IMR-90 (cell line): ENCODE results near the gene FBXL19. TPM values are rescaled to one million over a fixed set of nuclear protein-coding genes. Genes with fewer than 3 reads are reported as not detected.

Experiments
- ATAC-seq: fragments of 200-7000 bp; cut with Tn5 transposase; 2 replicates; pipeline ENCODE4 v1.9.1; 2020; ENCODE audit warnings: low read depth, mild to moderate bottlenecking, moderate library complexity
- BruUV-seq: library from RNA; stranded (reverse); fragments of 400-500 nt; replicated peaks from 2 replicates; lab custom pipeline; 2021; lab: Mats Ljungman, UMichigan
- CTCF ChIA-PET: fragments of 300-600 bp; formaldehyde crosslinking; extraction: SDS; loops from one replicate; lab custom pipeline; 2021; ENCODE audit warnings: antibody characterized with exemption; lab: Yijun Ruan, JAX
- POLR2A ChIA-PET: fragments of 300-600 bp; sonication (Branson Sonifier 250); formaldehyde crosslinking; loops from one replicate; lab custom pipeline; 2022; ENCODE audit warnings: antibody characterized with exemption; ENCODE audit not compliant: unreplicated experiment; lab: Charles Lee
- DNase-seq: peaks from one replicate; pipeline ENCODE4 v3.0.0; 2013
- H2AFZ ChIP-seq: replicated peaks from 2 replicates; pipeline ENCODE3; 2013; ENCODE audit warnings: low read length, mild to moderate bottlenecking; ENCODE audit not compliant: poor library complexity
- H2AK5ac ChIP-seq: 2 replicates; pipeline ENCODE4 v1.6.1; 2013; ENCODE audit warnings: low read depth, low read length, inconsistent platforms
- H2AK9ac ChIP-seq: replicated peaks from 2 replicates; pipeline ENCODE3; 2013; ENCODE audit warnings: mild to moderate bottlenecking, low read depth, low read length, moderate library complexity; ENCODE audit not compliant: poor library complexity
- H2BK120ac ChIP-seq: 2 replicates; pipeline ENCODE4 v1.6.1; 2013; ENCODE audit warnings: low read depth, low read length, inconsistent platforms
- H2BK15ac ChIP-seq: 3 replicates; pipeline ENCODE4 v1.6.1; 2013; ENCODE audit warnings: low read depth, low read length, inconsistent platforms
- H2BK20ac ChIP-seq: 2 replicates; pipeline ENCODE4 v1.6.1; 2013; ENCODE audit warnings: low read depth, mild to moderate bottlenecking, inconsistent platforms, low read length, moderate library complexity
- H2BK5ac ChIP-seq: 2 replicates; pipeline ENCODE4 v1.6.1; 2013; ENCODE audit warnings: mild to moderate bottlenecking, low read depth, low read length, inconsistent platforms; ENCODE audit not compliant: poor library complexity, severe bottlenecking
- H3K14ac ChIP-seq: replicated peaks from 2 replicates; pipeline ENCODE4 v1.6.1; 2013; ENCODE audit warnings: low read depth, low read length, inconsistent platforms
- H3K18ac ChIP-seq: 2 replicates; pipeline ENCODE4 v1.6.1; 2013; ENCODE audit warnings: low read depth, low read length, control low read depth
- H3K23ac ChIP-seq: 2 replicates; pipeline ENCODE4 v1.6.1; 2013; ENCODE audit warnings: low read depth, low read length, inconsistent platforms
- H3K27ac ChIP-seq: 2 replicates; pipeline ENCODE4 v1.5.1; 2013; ENCODE audit warnings: mild to moderate bottlenecking, control low read depth, low read length; ENCODE audit not compliant: insufficient read depth
- H3K27me3 ChIP-seq: 2 replicates; pipeline ENCODE4 v1.6.1; 2013; ENCODE audit warnings: low read length; ENCODE audit not compliant: control insufficient read depth, insufficient read depth
- H3K36me3 ChIP-seq: 2 replicates; pipeline ENCODE4 v1.6.1; 2013; ENCODE audit warnings: low read length, mixed read lengths; ENCODE audit not compliant: control insufficient read depth, insufficient read depth
- H3K4ac ChIP-seq: 2 replicates; pipeline ENCODE4 v1.6.1; 2013; ENCODE audit warnings: low read depth, low read length, inconsistent platforms
- H3K4me1 ChIP-seq: 2 replicates; pipeline ENCODE4 v1.6.1; 2013; ENCODE audit warnings: low read length, mixed read lengths; ENCODE audit not compliant: control insufficient read depth, insufficient read depth
- H3K4me2 ChIP-seq: 2 replicates; pipeline ENCODE4 v1.6.1; 2013; ENCODE audit warnings: low read depth, mild to moderate bottlenecking, control low read depth, low read length, moderate library complexity
- H3K4me3 ChIP-seq: 2 replicates; pipeline ENCODE4 v1.5.1; 2013; ENCODE audit warnings: low read depth, mild to moderate bottlenecking, control low read depth, low read length, moderate library complexity; ENCODE audit not compliant: insufficient read depth
- H3K56ac ChIP-seq: 2 replicates; pipeline ENCODE4 v1.6.1; 2013; ENCODE audit warnings: low read length, inconsistent platforms; ENCODE audit not compliant: insufficient read depth; ENCODE audit errors: extremely low read depth
- H3K79me1 ChIP-seq, 2 experiments: 2 replicates each; pipeline ENCODE4 v1.6.1; 2013; ENCODE audit warnings: low read length in 2 of 2, inconsistent platforms in 1 of 2, low read depth in 1 of 2
- H3K9ac ChIP-seq: 2 replicates; pipeline ENCODE4 v1.6.1; 2013; ENCODE audit warnings: low read depth, low read length, control low read depth
- H3K9me1 ChIP-seq: 2 replicates; pipeline ENCODE4 v1.6.1; 2013; ENCODE audit warnings: low read length, inconsistent platforms; ENCODE audit not compliant: insufficient read depth
- H3K9me3 ChIP-seq: 2 replicates; pipeline ENCODE4 v1.6.1; 2013; ENCODE audit warnings: low read length; ENCODE audit not compliant: control insufficient read depth, insufficient read depth
- H4K20me1 ChIP-seq: 2 replicates; pipeline ENCODE4 v1.6.1; 2013; ENCODE audit warnings: low read length, inconsistent platforms; ENCODE audit not compliant: insufficient read depth
- H4K5ac ChIP-seq: 2 replicates; pipeline ENCODE4 v1.6.1; 2013; ENCODE audit warnings: mild to moderate bottlenecking, low read depth, low read length, control low read depth
- H4K8ac ChIP-seq, 2 experiments: 2 replicates each; pipeline ENCODE4 v1.6.1; 2013; ENCODE audit warnings: low read depth in 2 of 2, low read length in 2 of 2, control low read depth in 1 of 2, inconsistent platforms in 1 of 2
- H4K91ac ChIP-seq: 2 replicates; pipeline ENCODE4 v1.6.1; 2013; ENCODE audit warnings: low read depth, low read length, inconsistent platforms; ENCODE audit not compliant: insufficient read depth
- BHLHE40 ChIP-seq: fragments of 150-350 bp; IDR thresholded peaks from 2 replicates; pipeline ENCODE4 v1.6.1; 2016; ENCODE audit warnings: mild to moderate bottlenecking, low read depth, low read length
- CEBPB ChIP-seq: IDR thresholded peaks from 2 replicates; pipeline ENCODE4 v1.6.1; 2012; ENCODE audit warnings: low read depth, low read length, improper control_type of control experiment
- CHD1 ChIP-seq: IDR thresholded peaks from 2 replicates; pipeline ENCODE4 v1.6.1; 2012; ENCODE audit warnings: low read depth, low read length, improper control_type of control experiment
- CTCF ChIP-seq: conservative IDR thresholded peaks from 2 replicates; pipeline ENCODE4 v1.5.1; 2012; ENCODE audit warnings: mild to moderate bottlenecking, low read depth, low read length, improper control_type of control experiment
- ELK1 ChIP-seq: fragments of 150-350 bp; IDR thresholded peaks from 2 replicates; pipeline ENCODE4 v1.6.1; 2016; ENCODE audit warnings: low read depth, mild to moderate bottlenecking, low read length, moderate library complexity, borderline replicate concordance
- FOS ChIP-seq: fragments of 150-350 bp; IDR thresholded peaks from 2 replicates; pipeline ENCODE4 v1.6.1; 2016; ENCODE audit warnings: low read depth, low read length
- MAFK ChIP-seq: IDR thresholded peaks from 2 replicates; pipeline ENCODE4 v1.6.1; 2012; ENCODE audit warnings: low read depth, low read length, improper control_type of control experiment
- MAZ ChIP-seq: IDR thresholded peaks from 2 replicates; pipeline ENCODE4 v1.6.1; 2012; ENCODE audit warnings: low read depth, mild to moderate bottlenecking, low read length, improper control_type of control experiment, moderate library complexity, borderline replicate concordance
- MXI1 ChIP-seq: IDR thresholded peaks from 2 replicates; pipeline ENCODE4 v1.6.1; 2012; ENCODE audit warnings: low read depth, mild to moderate bottlenecking, low read length, moderate library complexity, borderline replicate concordance
- NFE2L2 ChIP-seq: fragments of 150-350 bp; IDR thresholded peaks from 2 replicates; pipeline ENCODE4 v1.6.1; 2016; ENCODE audit warnings: low read depth, mild to moderate bottlenecking, low read length
- POLR2A ChIP-seq: IDR thresholded peaks from 2 replicates; pipeline ENCODE4 v1.6.1; 2012; ENCODE audit warnings: mild to moderate bottlenecking, low read depth, low read length
- RAD21 ChIP-seq: IDR thresholded peaks from 2 replicates; pipeline ENCODE4 v1.6.1; 2012; ENCODE audit warnings: low read length, improper control_type of control experiment
- RCOR1 ChIP-seq: IDR thresholded peaks from 2 replicates; pipeline ENCODE4 v1.6.1; 2012; ENCODE audit warnings: mild to moderate bottlenecking, low read length, improper control_type of control experiment; ENCODE audit not compliant: insufficient replicate concordance
- RFX5 ChIP-seq: IDR thresholded peaks from 2 replicates; pipeline ENCODE4 v1.8.0; 2012; ENCODE audit warnings: low read depth, mild to moderate bottlenecking, low read length, moderate library complexity
- SMC3 ChIP-seq: fragments of 150-350 bp; IDR thresholded peaks from 2 replicates; pipeline ENCODE4 v1.6.1; 2016; ENCODE audit warnings: low read depth, mild to moderate bottlenecking, antibody characterized with exemption, low read length, moderate library complexity
- USF2 ChIP-seq: fragments of 150-350 bp; IDR thresholded peaks from 2 replicates; pipeline ENCODE4 v1.6.1; 2017; ENCODE audit warnings: mild to moderate bottlenecking, antibody characterized with exemption, low read length, low read depth
- WGBS, 2 experiments: methylation state at CpG; one replicate each; pipeline versions ENCODE4 v1.1.5 to v1.1.7; 2013; ENCODE audit warnings: missing lambda C conversion rate in 2 of 2; ENCODE audit not compliant: insufficient read length in 1 of 2; ENCODE audit errors: extremely low coverage in 2 of 2; 5-methylcytosine and 5-hydroxymethylcytosine counted together
- dilution Hi-C: fragments of 300-500 bp; cut with HindIII; formaldehyde crosslinking; loops from one replicate; pipeline ENCODE4 v1.14.3; 2018; ENCODE audit warnings: low sequenced_read_pairs; ENCODE audit not compliant: unreplicated experiment
- in situ Hi-C: fragments of 300-500 bp; cut with MboI; formaldehyde crosslinking; loops from 3 replicates; pipeline ENCODE4 v1.14.3; 2019; ENCODE audit warnings: low sequenced_read_pairs, inconsistent platforms, mixed read lengths
- intact Hi-C: fragments of 100-400 bp; cut with micrococcal nuclease; formaldehyde crosslinking; loops from 2 replicates; pipeline ENCODE4 v1.10.0; 2022
- polyA plus RNA-seq, 3 experiments: library from polyadenylated mRNA; depleted of rRNA; stranded (reverse); fragments of >200 nt; gene quantifications; 2 replicates each; pipeline ENCODE4 v1.2.3, GENCODE V29; 2012; ENCODE audit warnings: low replicate concordance in 1 of 3
- total RNA-seq: library from RNA; depleted of rRNA; stranded (reverse); fragments of >200 nt; gene quantifications from 2 replicates; pipeline ENCODE4 v1.2.3, GENCODE V29; 2012

Gene FBXL19
- total and polyA plus RNA-seq, 2 of the 4 experiments (the other 2 are of a cell fraction), result 5.0 to 13.8 TPM

- BruUV-seq, result no TSS peak
- H3K18ac ChIP-seq, result no peak overlapping the region
- H3K23ac ChIP-seq, result no peak overlapping the region
- no peak overlapping the region for H2AFZ ChIP-seq
- H4K8ac ChIP-seq, result no peak overlapping the region
- no peak overlapping the region for H4K5ac ChIP-seq
- no peaks in the 10 kb centered on the region for H3K9me3 ChIP-seq
- H3K27ac ChIP-seq, result no peak overlapping the region
- POLR2A ChIA-PET, result interaction anchor here (0.6 kb wide), 1 partner anchor 180 kb away, joined by 5 read pairs; no protein-coding TSS in a partner anchor
- H3K9ac ChIP-seq, result no peak overlapping the region
- no peak overlapping the region for H3K14ac ChIP-seq
- TF ChIP-seq SMC3 (no peak), BHLHE40 (no peak), ELK1 (no peak), RAD21 (no peak), POLR2A (no peak), FOS (no peak), MXI1 (no peak), RFX5 (no peak), MAZ (no peak), MAFK (no peak), CEBPB (no peak), NFE2L2 (no peak), CHD1 (no peak), USF2 (no peak), CTCF (no peak), RCOR1 (no peak)
- in situ Hi-C loops, result no loop called here
- no peak overlapping the region for H3K4me3 ChIP-seq
- H3K9me1 ChIP-seq, result no peaks in the 10 kb centered on the region
- H2BK120ac ChIP-seq, result no peak overlapping the region
- H2AK9ac ChIP-seq, result no peak overlapping the region
- no peak overlapping the region for H3K56ac ChIP-seq
- H4K91ac ChIP-seq, result no peak overlapping the region
- H3K4me1 ChIP-seq, result no peaks in the 10 kb centered on the region
- no peak overlapping the region for H2BK5ac ChIP-seq
- intact Hi-C loops, result no loop called here
- no peak overlapping the region for H3K4ac ChIP-seq
- H3K79me1 ChIP-seq, result peaks cover 5 to 17% of the 10 kb centered on the region in 2 experiments; a peak in 3 of 4 replicates
- dilution Hi-C loops, result no loop called here
- no peak overlapping the region for H2AK5ac ChIP-seq
- 97% methylated on average over 12 of the region's 19 CpGs; no CpG with 5 or more reads in 1 of the 2 experiments for WGBS, 2 experiments
- no peak overlapping the region for H2BK20ac ChIP-seq
- H3K27me3 ChIP-seq, result no peaks in the 10 kb centered on the region
- no peak for ATAC-seq
- DNase-seq, result no peak
- peaks cover 71% of the 10 kb centered on the region for H3K36me3 ChIP-seq
- H4K20me1 ChIP-seq, result peaks cover 5% of the 10 kb centered on the region; the same call in 1 of the 2 replicates
- CTCF ChIA-PET, result no interaction called here
- no peak overlapping the region for H3K4me2 ChIP-seq
- H2BK15ac ChIP-seq, result no peak overlapping the region
These were observed 42.8 kb downstream of the FBXL19 start for GRCh38 chr16:30966033-30966619.
